Endothelial cell of umbilical vein (primary cell): Measurements from ENCODE around the gene XIST. TPM values are rescaled to one million over a fixed set of nuclear protein-coding genes. Genes with fewer than 3 reads are reported as not detected.

Source experiments
- BruUV-seq: library from RNA; stranded (reverse); fragments of 400-500 nt; replicated peaks from 2 replicates; lab custom pipeline; 2021; lab: Mats Ljungman, UMichigan
- CTCF ChIA-PET: fragments of 300-600, 350-600 bp; sonication (Branson Sonifier 250); formaldehyde crosslinking; loops from one replicate; lab custom pipeline; 2021; ENCODE audit warnings: antibody characterized with exemption, inconsistent platforms; lab: Charles Lee
- POLR2A ChIA-PET: fragments of 300-600, 350-600 bp; sonication (Branson Sonifier 250); formaldehyde crosslinking; loops from one replicate; lab custom pipeline; 2021; ENCODE audit warnings: antibody characterized with exemption, inconsistent platforms; lab: Charles Lee
- DNase-seq: peaks from one replicate; pipeline ENCODE4 v3.0.0-alpha.2; 2011; ENCODE audit warnings: low read depth, low spot score
- FAIRE-seq: peaks from 2 replicates; lab custom pipeline; 2011; peaks lifted over from hg19 to GRCh38; lab: Jason Lieb, UNC
- H2AFZ ChIP-seq: 2 replicates; pipeline ENCODE4 v1.6.0; 2012; ENCODE audit warnings: low read depth, low read length, control low read depth, inconsistent platforms
- H3K27ac ChIP-seq: 2 replicates; pipeline ENCODE4 v1.5.1; 2011; ENCODE audit warnings: low read depth, mild to moderate bottlenecking, control low read depth, low read length, moderate library complexity; ENCODE audit not compliant: insufficient read depth
- H3K27me3 ChIP-seq, 2 experiments: 2 replicates each; pipeline versions ENCODE4 v1.6.0 to v1.6.1; 2011; ENCODE audit warnings: low read length in 2 of 2, mixed read lengths in 1 of 2; ENCODE audit not compliant: control insufficient read depth in 2 of 2, insufficient read depth in 2 of 2
- H3K36me3 ChIP-seq, 2 experiments: 2 replicates in 1 of 2; 3 replicates in 1 of 2; pipeline ENCODE4 v1.5.1; 2011; ENCODE audit warnings: low read length in 2 of 2, mild to moderate bottlenecking in 1 of 2, moderate library complexity in 1 of 2; ENCODE audit not compliant: control insufficient read depth in 2 of 2, insufficient read depth in 2 of 2; ENCODE audit errors: extremely low read depth in 1 of 2
- H3K4me1 ChIP-seq: 3 replicates; pipeline ENCODE4 v1.5.1; 2011; ENCODE audit warnings: mild to moderate bottlenecking, low read length; ENCODE audit not compliant: control insufficient read depth, insufficient read depth; ENCODE audit errors: extremely low read depth
- H3K4me2 ChIP-seq: 2 replicates; pipeline ENCODE4 v1.6.1; 2011; ENCODE audit warnings: low read length, control low read depth, mixed read lengths; ENCODE audit not compliant: insufficient read depth
- H3K4me3 ChIP-seq, 3 experiments: fragments of 200-600 bp in 1 of 3; sonication (generic), shearing (Covaris generic) in 1 of 3; replicated peaks in 1 of 3; 2 replicates each; pipeline ENCODE4 v1.5.1; 2011 to 2016; ENCODE audit warnings: control low read depth in 3 of 3, low read length in 3 of 3, mild to moderate bottlenecking in 2 of 3, inconsistent platforms in 1 of 3, low read depth in 1 of 3, moderate library complexity in 1 of 3; ENCODE audit not compliant: insufficient read depth in 1 of 3
- H3K79me2 ChIP-seq: 2 replicates; pipeline ENCODE4 v1.6.0; 2012; ENCODE audit warnings: low read length, inconsistent platforms; ENCODE audit not compliant: control insufficient read depth, insufficient read depth
- H3K9ac ChIP-seq: replicated peaks from 2 replicates; pipeline ENCODE3; 2011; ENCODE audit warnings: low read length, control low read depth; ENCODE audit not compliant: insufficient read depth; ENCODE audit errors: extremely low read depth
- H3K9me1 ChIP-seq: replicated peaks from 3 replicates; pipeline ENCODE4 v1.6.0; 2011; ENCODE audit warnings: mild to moderate bottlenecking, low read length; ENCODE audit not compliant: control insufficient read depth, insufficient read depth; ENCODE audit errors: extremely low read depth
- H3K9me3 ChIP-seq: replicated peaks from 2 replicates; pipeline ENCODE4 v1.5.1; 2012; ENCODE audit warnings: low read length, inconsistent platforms; ENCODE audit not compliant: control insufficient read depth, insufficient read depth
- H4K20me1 ChIP-seq: replicated peaks from 2 replicates; pipeline ENCODE3; 2011; ENCODE audit warnings: mild to moderate bottlenecking, low read length; ENCODE audit not compliant: control insufficient read depth, insufficient read depth; ENCODE audit errors: extremely low read depth
- CTCF ChIP-seq, 2 donors: IDR thresholded peaks; 1 replicate in 1 of 2; 2 replicates in 1 of 2; pipeline ENCODE4 v1.5.1; 2011; ENCODE audit warnings: low read length in 2 of 2, mild to moderate bottlenecking in 2 of 2, moderate library complexity in 2 of 2, control low read depth in 1 of 2, inconsistent platforms in 1 of 2, low read depth in 1 of 2; ENCODE audit not compliant: insufficient read depth in 1 of 2; ENCODE audit errors: extremely low read depth in 1 of 2
- EZH2 ChIP-seq: IDR thresholded peaks from 2 replicates; pipeline ENCODE4 v1.6.1; 2012; ENCODE audit warnings: borderline replicate concordance, low read depth, mild to moderate bottlenecking, moderate library complexity, low read length, inconsistent platforms; ENCODE audit not compliant: severe bottlenecking
- FOS ChIP-seq: IDR thresholded peaks from 2 replicates; pipeline ENCODE4 v1.6.1; 2011; ENCODE audit warnings: mild to moderate bottlenecking, low read length, moderate library complexity, borderline replicate concordance; ENCODE audit not compliant: insufficient read depth
- GATA2 ChIP-seq: IDR thresholded peaks from 2 replicates; pipeline ENCODE4 v1.7.0; 2011; ENCODE audit warnings: low read depth, mild to moderate bottlenecking, moderate library complexity, mixed read lengths, low read length; ENCODE audit not compliant: insufficient read length, insufficient read depth
- JUN ChIP-seq: IDR thresholded peaks from 2 replicates; pipeline ENCODE4 v1.6.1; 2011; ENCODE audit warnings: borderline replicate concordance, low read depth; ENCODE audit not compliant: insufficient read length, insufficient read depth
- MAX ChIP-seq: IDR thresholded peaks from 2 replicates; pipeline ENCODE4 v1.6.1; 2011; ENCODE audit not compliant: insufficient read depth, insufficient read length
- MYC ChIP-seq: IDR thresholded peaks from one replicate; pipeline ENCODE4 v1.6.1; 2011; ENCODE audit warnings: mild to moderate bottlenecking, low read depth, low read length
- POLR2A ChIP-seq: IDR thresholded peaks from 2 replicates; pipeline ENCODE4 v1.6.1; 2012; ENCODE audit warnings: low read depth, mild to moderate bottlenecking, control low read depth, low read length
- POLR2AphosphoS5 ChIP-seq: IDR thresholded peaks from 2 replicates; pipeline ENCODE4 v1.6.1; 2012; ENCODE audit warnings: low read depth, mild to moderate bottlenecking, control low read depth, low read length, moderate library complexity; ENCODE audit not compliant: insufficient read depth
- dilution Hi-C: fragments of 300-500 bp; cut with MboI; formaldehyde crosslinking; loops from one replicate; pipeline ENCODE4 v1.15.0; 2019; ENCODE audit warnings: low sequenced_read_pairs; ENCODE audit not compliant: extremely low pct_ligation_motif_present
- intact Hi-C: fragments of 100-400 bp; cut with micrococcal nuclease; formaldehyde crosslinking; loops from one replicate; pipeline ENCODE4 v1.10.0; 2022
- polyA plus RNA-seq, 4 experiments: library from polyadenylated mRNA; depleted of rRNA in 3 of 4; stranded (reverse) in 3 of 4; unstranded in 1 of 4; fragments of >200 nt; gene quantifications; 2 replicates each; pipeline versions ENCODE4 v1.2.1 to v1.2.3, GENCODE V29; 2011 to 2012; ENCODE audit warnings: missing spikeins in 1 of 4
- total RNA-seq: library from RNA; stranded (reverse); gene quantifications from 2 replicates; pipeline ENCODE4 v1.2.3, GENCODE V29; 2021

Gene XIST
- total and polyA plus RNA-seq, 2 donors (not counting 3 experiments of a cell fraction or from before 2014, with no cell fraction given) = 0.03 to 0.07 TPM

- H3K4me2 ChIP-seq = no peak overlapping the region
- no peaks in the 10 kb centered on the region for H3K27me3 ChIP-seq
- ChIA-PET POLR2A (no interaction called here), CTCF (no interaction called here)
- intact Hi-C loops = no loop called here
- dilution Hi-C loops = no loop called here
- H3K36me3 ChIP-seq = no peaks in the 10 kb centered on the region
- FAIRE-seq (no peak), DNase-seq (no peak)
- H2AFZ ChIP-seq = no peak overlapping the region
- no peaks in the 10 kb centered on the region for H4K20me1 ChIP-seq
- no peak overlapping the region for H3K9ac ChIP-seq
- no peak overlapping the region for H3K4me3 ChIP-seq
- no peaks in the 10 kb centered on the region for H3K9me1 ChIP-seq
- no peaks in the 10 kb centered on the region for H3K9me3 ChIP-seq
- H3K79me2 ChIP-seq = no peaks in the 10 kb centered on the region
- no peaks in the 10 kb centered on the region for H3K4me1 ChIP-seq
- no TSS peak for BruUV-seq
- no peak overlapping the region for H3K27ac ChIP-seq
- TF ChIP-seq GATA2 (no peak), CTCF (IDR thresholded peaks at IDR 0.05; ENCODE audit: extremely low read depth in 1 of 2, insufficient read depth in 1 of 2, low read depth in 1 of 2, low read length in 2 of 2) (no peak), POLR2A (no peak), MAX (no peak), MYC (no peak)
Observed at GRCh38 chrX:73822775-73823174, 29.7 kb downstream of the XIST start.

GRCh38 chrX:73821921-73822559 lies 30.5 kb downstream of the XIST start:
- no peaks in the 10 kb centered on the region for H4K20me1 ChIP-seq
- H3K4me3 ChIP-seq = no peak overlapping the region
- H3K9me3 ChIP-seq = no peaks in the 10 kb centered on the region
- TF ChIP-seq FOS (no peak), EZH2 (no peak), MYC (no peak), JUN (no peak), CTCF (IDR thresholded peaks at IDR 0.05; ENCODE audit: extremely low read depth in 1 of 2, insufficient read depth in 1 of 2, low read depth in 1 of 2, low read length in 2 of 2) (no peak), POLR2A (no peak), GATA2 (no peak), POLR2AphosphoS5 (no peak), MAX (no peak)
- FAIRE-seq (no peak), DNase-seq (no peak)
- H2AFZ ChIP-seq = no peak overlapping the region
- ChIA-PET POLR2A (no interaction called here), CTCF (no interaction called here)
- intact Hi-C loops = no loop called here
- no TSS peak for BruUV-seq
- H3K27ac ChIP-seq = no peak overlapping the region
- H3K36me3 ChIP-seq = no peaks in the 10 kb centered on the region
- no peak overlapping the region for H3K9ac ChIP-seq
- H3K27me3 ChIP-seq = no peaks in the 10 kb centered on the region
- dilution Hi-C loops = no loop called here
- H3K79me2 ChIP-seq = no peaks in the 10 kb centered on the region
- no peak overlapping the region for H3K4me2 ChIP-seq
- no peaks in the 10 kb centered on the region for H3K4me1 ChIP-seq
- H3K9me1 ChIP-seq = no peaks in the 10 kb centered on the region
